Thyroid gland (tissue), 4 donors: ENCODE data around the gene BHLHA15.

Source experiments
- CTCF ChIP-seq, 6 experiments: fragments of 200-600 bp in 3 of 6; fragments of 450-650 bp in 3 of 6; sonication (generic) in 3 of 6; IDR thresholded peaks; one replicate each; pipeline ENCODE4 v1.5.1; 2016 to 2019; ENCODE audit warnings: antibody characterized with exemption in 6 of 6, mild to moderate bottlenecking in 2 of 6, inconsistent platforms in 1 of 6, moderate library complexity in 1 of 6
- POLR2A ChIP-seq, 2 donors: fragments of 450-650 bp; IDR thresholded peaks; one replicate each; pipeline ENCODE4 v1.6.1; 2017; ENCODE audit warnings: antibody characterized with exemption in 2 of 2, mild to moderate bottlenecking in 2 of 2, moderate library complexity in 1 of 2

- TF ChIP-seq POLR2A (IDR thresholded peaks at IDR 0.05) = no peak
- TF ChIP-seq CTCF (IDR thresholded peaks at IDR 0.05) = no peak
Observed at GRCh38 chr7:98238976-98239375, 27.7 kb downstream of the BHLHA15 start.
